GDM1 (cell line): ENCODE results near the gene PLEKHA8.
A peak's percentile ranks its signal among the peaks of the same experiment; 100 is the strongest.

Experiments used
- DNase-seq: peaks from one replicate; lab custom pipeline; 2025; lab: John Stamatoyannopoulos, UW

The PLEKHA8 gene

GRCh38 chr7:30023524-30023923 lies 4.7 kb upstream of the PLEKHA8 start:
- no peak for DNase-seq

GRCh38 chr7:30026229-30027064 lies 1.8 kb upstream of the PLEKHA8 start, which contains the start of gene FKBP14:
TSS of gene FKBP14 (minus strand) at chr7:30026702. CDS start at chr7:30026508, 194 bp downstream.
- DNase-seq = peak; percentile 96

- no peak for DNase-seq
Measured at GRCh38 chr7:30027065-30027456, 1.2 kb upstream of the PLEKHA8 start.

GRCh38 chr7:30027740-30028215 lies 434 bp upstream of the PLEKHA8 start:
- DNase-seq = no peak

- DNase-seq = peak; percentile 45
Measured at GRCh38 chr7:30028749-30029635, 780 bp downstream of the PLEKHA8 start.

- no peak for DNase-seq
Measured at GRCh38 chr7:30029696-30030095, 1.5 kb downstream of the PLEKHA8 start.

GRCh38 chr7:30032310-30033125 lies 4.3 kb downstream of the PLEKHA8 start:
- no peak for DNase-seq

GRCh38 chr7:30034501-30034900 lies 6.3 kb downstream of the PLEKHA8 start:
- peak; percentile 29 for DNase-seq

GRCh38 chr7:30036220-30036619 lies 8.0 kb downstream of the PLEKHA8 start:
- no peak for DNase-seq

- DNase-seq = no peak
Measured at GRCh38 chr7:30038196-30038980, 10.2 kb downstream of the PLEKHA8 start.

- DNase-seq = no peak
Measured at GRCh38 chr7:30040938-30041337, 12.7 kb downstream of the PLEKHA8 start.

GRCh38 chr7:30041526-30042269 lies 13.5 kb downstream of the PLEKHA8 start:
- DNase-seq = no peak

GRCh38 chr7:30046127-30046770 lies 18.0 kb downstream of the PLEKHA8 start:
- DNase-seq = no peak

GRCh38 chr7:30047124-30047523 lies 18.9 kb downstream of the PLEKHA8 start:
- no peak for DNase-seq

- no peak for DNase-seq
Measured at GRCh38 chr7:30048582-30048981, 20.4 kb downstream of the PLEKHA8 start.

GRCh38 chr7:30049173-30049572 lies 21.0 kb downstream of the PLEKHA8 start:
- DNase-seq = no peak

- no peak for DNase-seq
Measured at GRCh38 chr7:30053068-30053467, 24.9 kb downstream of the PLEKHA8 start.

GRCh38 chr7:30057741-30058140 lies 29.5 kb downstream of the PLEKHA8 start:
- no peak for DNase-seq

GRCh38 chr7:30061786-30062185 lies 33.6 kb downstream of the PLEKHA8 start:
- DNase-seq = peak; percentile 35

GRCh38 chr7:30062587-30062986 lies 34.4 kb downstream of the PLEKHA8 start:
- no peak for DNase-seq
